ENCODE results near the gene CRTC1.

Gene CRTC1

DNA sequence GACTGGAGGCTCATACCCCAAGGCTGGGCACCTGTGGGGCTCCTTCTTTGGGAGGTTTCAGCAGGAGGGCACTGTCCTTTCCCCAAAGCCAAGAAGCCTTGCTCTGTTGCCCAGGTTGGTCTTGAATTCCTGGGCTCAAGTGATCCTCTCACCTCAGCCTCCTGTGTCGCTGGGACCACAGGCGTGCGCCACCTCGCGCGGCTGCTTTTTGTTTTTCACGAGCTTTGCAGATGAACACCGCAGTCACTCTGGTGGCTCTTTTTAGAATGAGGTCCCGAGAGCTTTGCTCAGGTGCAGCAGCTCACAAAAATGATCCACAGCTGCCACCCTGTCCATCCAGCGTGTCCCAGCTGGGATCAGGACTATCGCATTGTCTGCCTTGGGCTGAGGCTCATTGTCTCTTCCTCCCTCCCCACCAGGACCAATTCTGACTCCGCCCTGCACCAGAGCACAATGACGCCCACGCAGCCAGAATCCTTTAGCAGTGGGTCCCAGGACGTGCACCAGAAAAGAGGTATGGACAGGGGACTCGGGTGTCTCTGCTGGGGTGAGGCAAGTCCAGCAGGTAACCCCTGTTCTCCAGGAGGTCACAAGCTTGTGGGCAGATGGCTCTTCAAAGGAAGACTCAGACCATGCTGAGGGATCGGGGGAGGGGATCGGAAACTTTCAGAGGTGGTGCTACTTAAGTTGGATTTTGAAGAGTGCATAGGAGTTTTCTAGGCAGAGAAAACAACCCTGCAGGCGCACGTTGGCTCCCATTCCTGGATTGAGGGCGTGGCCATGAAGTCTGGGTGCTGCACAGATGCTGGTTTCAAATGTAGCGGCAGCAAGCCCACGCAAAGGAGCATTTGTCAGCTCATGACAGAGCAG, 66.1 kb downstream of the CRTC1 start:
- no peak for DNase-seq (ENCODE audit: low read depth)

- DNase-seq (ENCODE audit: low read depth) = no peak
Measured at GRCh38 chr19:18750295-18750970, 67.0 kb downstream of the CRTC1 start.

GRCh38 chr19:18751571-18751970, 68.1 kb downstream of the CRTC1 start:
- no peak for DNase-seq (ENCODE audit: low read depth)

DNA sequence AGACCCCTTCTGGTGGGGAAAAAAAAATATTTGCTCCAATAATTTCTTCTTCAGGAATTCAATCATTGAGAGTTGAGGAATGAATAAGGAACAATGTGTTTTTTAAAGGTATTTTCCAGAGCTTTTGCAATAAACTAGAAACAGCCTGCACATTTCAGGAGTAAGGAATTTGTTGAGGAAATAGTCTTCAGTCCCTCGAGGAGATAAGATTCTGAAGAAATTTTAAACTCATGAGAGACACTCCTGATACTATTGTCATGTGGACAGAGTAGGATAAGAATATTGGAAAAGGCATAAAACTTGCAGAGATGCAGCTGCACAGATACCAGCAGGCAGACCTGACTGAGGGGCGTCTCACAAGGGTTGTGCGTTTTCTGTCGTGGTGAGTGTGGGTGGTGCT, 71.0 kb downstream of the CRTC1 start:
- no peak for DNase-seq (ENCODE audit: low read depth)

DNA sequence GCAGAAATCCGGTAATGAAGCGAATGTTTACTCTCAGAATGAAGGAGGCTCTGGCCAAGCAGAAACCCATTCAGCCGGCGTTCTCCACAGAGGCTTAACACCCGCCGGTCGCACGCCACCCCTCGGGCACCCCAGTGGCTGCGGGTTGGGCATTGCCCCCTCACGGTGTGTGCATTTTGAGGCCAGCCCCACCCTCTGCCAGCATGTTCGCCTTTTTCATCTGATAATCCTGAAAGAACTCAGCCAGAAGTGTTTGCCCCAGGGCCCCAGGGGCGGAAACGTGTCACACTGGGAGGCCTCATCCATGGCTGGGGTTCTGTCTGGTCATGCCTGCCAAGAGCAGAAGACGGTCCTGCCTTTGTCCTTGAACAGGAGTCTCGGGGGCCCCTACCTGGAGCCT, 73.4 kb downstream of the CRTC1 start:
- DNase-seq (ENCODE audit: low read depth) = no peak

- no peak for DNase-seq (ENCODE audit: low read depth)
Measured at GRCh38 chr19:18759304-18759994, 76.0 kb downstream of the CRTC1 start.

GRCh38 chr19:18759995-18760426, 76.5 kb downstream of the CRTC1 start:
- no peak for DNase-seq (ENCODE audit: low read depth)

GRCh38 chr19:18760440-18761383, 77.2 kb downstream of the CRTC1 start:
- DNase-seq (ENCODE audit: low read depth) = no peak

GRCh38 chr19:18761531-18762110, 78.1 kb downstream of the CRTC1 start:
- no peak for DNase-seq (ENCODE audit: low read depth)

DNA sequence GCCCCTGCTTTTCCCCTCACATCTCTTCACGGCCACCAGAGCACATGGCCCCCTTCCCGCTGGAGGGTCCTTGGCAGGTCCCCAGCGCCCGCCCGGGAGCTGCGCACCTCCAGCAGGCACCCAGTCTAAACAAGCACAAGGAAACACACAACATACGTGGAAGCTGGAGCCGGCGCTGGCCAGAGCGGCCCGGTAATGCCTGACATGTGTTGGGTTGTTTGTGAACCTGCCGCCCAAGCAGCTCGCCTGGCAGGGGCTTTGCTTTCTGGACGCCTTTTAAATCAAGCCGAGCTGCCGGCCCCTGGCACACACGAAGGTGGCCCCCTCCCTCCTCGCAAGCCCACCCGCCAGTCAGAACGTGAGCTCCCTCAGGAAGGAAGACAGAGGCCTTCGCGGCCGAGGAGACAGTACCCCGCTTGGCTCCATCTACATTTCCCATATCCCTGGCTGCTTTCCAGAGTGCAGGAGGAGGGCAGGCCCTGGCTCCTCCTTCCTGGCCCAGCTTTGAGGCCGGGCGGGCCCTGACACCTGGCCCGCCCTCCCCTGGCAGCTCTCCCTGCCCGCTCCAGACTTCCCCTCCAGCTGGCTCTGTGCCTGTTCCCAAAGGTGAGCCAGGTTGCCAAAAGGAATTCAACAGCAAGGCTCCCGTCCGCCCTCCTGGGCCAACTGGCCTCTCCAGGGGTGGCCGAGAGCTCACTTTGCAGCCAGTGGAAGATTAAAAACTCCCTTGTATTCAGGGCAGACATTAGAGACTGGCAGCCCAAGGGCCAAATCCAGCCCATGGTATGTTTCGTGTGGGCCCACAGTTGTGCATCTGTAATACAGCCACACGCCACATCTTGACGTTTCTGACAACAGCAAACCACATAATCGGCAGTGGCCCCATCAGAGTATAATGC, 78.9 kb downstream of the CRTC1 start:
- no peak for DNase-seq (ENCODE audit: low read depth)

DNA sequence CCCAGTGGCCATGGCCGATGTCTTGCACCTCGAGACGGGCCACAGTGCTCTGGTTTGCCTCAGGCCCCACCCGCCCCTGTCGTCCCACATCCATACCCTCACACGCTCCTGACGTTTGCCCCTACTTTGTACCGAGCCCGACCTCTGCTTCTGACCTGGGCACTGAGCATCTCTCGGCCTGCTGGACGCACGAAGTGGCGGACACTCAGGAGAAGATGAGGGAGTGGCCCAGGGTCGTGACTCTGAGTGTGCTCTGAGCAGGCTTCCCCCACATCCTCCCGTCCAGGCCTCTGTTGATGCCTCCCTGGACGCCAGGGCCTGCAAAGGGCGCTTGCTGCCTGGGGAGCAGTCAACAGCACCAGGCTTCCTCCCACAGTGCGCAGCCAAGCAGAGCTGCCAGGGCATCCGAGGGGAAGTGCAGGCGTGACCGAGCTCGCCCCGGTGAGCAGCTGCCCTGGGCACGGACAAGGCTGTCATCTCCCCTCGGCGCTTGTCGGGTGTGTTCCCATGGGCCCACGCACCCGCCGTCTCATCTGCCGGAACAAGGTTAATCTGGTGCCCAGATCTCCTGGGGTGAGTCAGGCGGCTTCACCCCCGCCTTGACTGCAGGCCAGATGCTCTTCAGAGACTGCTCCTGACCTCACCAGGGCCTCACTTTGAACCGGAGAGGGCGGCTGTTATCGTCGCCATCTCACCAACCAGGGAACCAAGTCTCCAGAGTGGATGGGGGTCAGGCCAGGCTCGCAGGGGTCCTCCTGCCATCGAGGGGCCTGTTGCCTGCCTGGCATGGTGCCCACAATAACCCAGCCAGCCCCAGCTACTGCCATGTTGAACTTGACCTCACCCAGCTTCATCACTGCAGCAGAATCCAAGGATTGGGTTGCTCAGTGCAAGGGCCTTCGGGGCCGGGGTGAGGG, 80.5 kb downstream of the CRTC1 start:
- DNase-seq (ENCODE audit: low read depth) = no peak

DNA sequence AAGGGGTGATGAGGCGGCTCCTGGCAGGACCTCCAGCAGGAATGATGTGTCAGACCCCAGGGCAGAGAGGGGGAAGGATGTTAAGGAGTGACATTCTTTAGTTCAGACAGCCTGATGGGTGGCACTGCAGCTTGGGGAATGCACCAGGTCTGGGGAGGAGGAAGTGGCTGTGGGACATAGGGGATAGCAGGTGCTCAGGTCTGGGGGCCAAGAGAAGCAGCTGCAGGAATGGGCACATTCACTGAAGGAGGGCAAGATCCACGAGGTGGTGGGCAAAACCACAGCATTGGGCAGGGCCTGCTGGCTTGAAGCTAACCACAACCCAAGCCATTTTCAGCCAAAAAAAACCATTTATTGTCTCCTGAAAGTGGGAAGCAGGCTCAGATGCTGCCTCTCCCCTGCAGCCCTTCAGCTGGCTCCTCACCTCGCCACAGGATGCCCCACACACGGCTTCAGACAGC, 81.1 kb downstream of the CRTC1 start:
- no peak for DNase-seq (ENCODE audit: low read depth)

- no peak for DNase-seq (ENCODE audit: low read depth)
Measured at GRCh38 chr19:18765224-18765623, 81.7 kb downstream of the CRTC1 start.

DNA sequence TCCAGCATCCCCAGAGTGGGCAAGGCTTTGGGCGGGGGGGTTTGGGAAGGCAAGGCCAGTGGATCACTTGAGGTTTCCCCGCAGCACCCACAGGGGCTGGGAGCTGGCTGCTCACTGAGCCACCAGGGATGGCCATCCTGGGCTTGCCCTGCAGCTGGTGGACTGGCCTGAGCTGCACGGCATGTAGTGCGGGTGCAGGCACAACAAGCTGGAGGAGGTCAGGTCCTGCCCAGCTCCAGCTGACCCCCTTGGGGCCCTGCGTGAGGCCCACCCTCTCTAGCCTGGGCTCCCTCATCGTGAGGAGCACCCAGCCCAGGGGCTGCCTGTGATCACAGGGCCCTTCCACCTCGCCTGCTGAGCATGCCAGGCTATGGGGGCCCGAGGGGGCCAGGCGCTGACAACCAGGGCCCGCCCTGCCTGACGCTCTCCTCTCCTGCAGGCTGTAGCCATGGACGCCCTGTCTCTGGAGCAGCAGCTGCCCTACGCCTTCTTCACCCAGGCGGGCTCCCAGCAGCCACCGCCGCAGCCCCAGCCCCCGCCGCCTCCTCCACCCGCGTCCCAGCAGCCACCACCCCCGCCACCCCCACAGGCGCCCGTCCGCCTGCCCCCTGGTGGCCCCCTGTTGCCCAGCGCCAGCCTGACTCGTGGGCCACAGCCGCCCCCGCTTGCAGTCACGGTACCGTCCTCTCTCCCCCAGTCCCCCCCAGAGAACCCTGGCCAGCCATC, 84.7 kb downstream of the CRTC1 start:
- DNase-seq (ENCODE audit: low read depth) = no peak

GRCh38 chr19:18768997-18769891, 85.8 kb downstream of the CRTC1 start:
- no peak for DNase-seq (ENCODE audit: low read depth)

DNA sequence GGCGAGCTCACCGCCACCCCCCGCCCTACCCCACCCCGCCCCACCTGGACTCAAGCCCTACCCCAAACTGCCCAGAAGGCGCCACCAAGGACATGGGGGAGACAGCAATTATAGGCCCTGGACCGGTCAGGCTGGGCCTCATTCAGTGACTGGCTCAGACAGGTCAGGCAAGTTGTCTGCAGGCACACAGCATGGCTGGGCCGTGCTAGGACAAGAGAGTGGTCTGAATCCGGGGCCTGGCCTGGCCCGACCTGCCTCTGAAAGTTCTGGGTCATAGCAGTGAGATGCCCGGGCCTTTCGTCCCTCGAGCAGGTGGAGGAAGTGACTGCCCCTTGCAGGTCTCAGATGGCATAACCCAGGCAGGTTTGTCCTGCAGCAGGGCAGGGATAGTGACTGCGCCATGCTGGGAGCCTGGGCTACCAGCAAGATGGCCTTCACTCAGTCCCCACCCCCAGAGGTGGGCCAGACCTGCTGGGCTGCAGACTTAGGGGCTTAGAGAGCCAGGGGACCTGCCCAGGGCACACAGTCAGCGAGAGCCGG, 86.6 kb downstream of the CRTC1 start:
- no peak for DNase-seq (ENCODE audit: low read depth)

Data from stimulated activated CD4-positive, alpha-beta T cell treated with anti-CD3 and anti-CD28 coated beads, Interleukin-2, amount 100 ng/mL, for 4 hours (primary cell).